ENCODE measurements around the gene CDC42.

- TF ChIP-seq EP300 (IDR thresholded peaks at IDR 0.05) (no peak), CTCF (IDR thresholded peaks at IDR 0.05) (no peak)
Measured at GRCh38 chr1:22090867-22091266, 38.4 kb downstream of the CDC42 start.
